NCI-H1092 treated with DMSO at 0.1 percent for 48 hours (cell line): ENCODE results near the gene MRPL38.

Experiments used
- DNase-seq: peaks from one replicate; lab custom pipeline; 2025; lab: John Stamatoyannopoulos, UW

MRPL38 gene

DNA sequence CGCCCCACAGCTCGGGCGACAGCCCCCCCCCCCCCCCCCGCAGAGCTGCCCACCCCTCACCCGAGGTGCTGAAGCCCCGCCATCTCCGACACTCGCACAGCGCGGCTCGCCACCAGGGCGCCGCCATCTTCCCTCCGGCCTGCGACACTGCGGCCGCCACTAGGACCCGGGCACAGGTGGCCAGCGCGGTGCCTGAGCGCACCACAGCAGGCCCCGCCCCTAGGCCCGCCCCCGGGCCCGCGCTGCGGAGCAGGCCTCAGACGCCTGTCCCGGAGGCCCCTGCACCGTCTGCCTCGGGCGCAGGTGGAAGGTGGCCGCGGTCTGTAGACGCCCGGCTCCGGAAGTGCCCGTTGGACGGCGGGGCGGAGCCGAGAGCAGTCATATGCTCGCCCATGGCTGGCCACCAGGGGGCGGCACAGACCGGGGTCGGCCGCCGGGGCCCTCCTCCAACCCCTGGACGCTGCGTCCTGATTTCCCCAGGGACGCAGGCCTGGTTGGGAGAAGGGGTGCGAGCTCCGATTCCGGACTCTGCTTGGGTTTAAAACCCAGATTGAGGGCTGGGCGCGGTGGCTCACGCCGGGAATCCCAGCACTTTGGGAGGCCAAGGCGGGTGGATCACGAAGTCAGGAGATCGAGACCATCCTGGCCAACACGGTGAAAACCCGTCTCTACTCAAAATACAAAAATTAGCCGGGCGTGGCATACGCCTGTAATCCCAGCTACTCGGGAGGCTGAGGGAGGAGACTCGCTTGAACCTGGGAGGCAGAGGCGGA, at the start of gene MRPL38:
TSS of gene MRPL38 (minus strand) at position 136 of the 773 bp plus-strand sequence. CDS start at position 127, 9 bp downstream.
- DNase-seq, result peak; percentile 92

DNA sequence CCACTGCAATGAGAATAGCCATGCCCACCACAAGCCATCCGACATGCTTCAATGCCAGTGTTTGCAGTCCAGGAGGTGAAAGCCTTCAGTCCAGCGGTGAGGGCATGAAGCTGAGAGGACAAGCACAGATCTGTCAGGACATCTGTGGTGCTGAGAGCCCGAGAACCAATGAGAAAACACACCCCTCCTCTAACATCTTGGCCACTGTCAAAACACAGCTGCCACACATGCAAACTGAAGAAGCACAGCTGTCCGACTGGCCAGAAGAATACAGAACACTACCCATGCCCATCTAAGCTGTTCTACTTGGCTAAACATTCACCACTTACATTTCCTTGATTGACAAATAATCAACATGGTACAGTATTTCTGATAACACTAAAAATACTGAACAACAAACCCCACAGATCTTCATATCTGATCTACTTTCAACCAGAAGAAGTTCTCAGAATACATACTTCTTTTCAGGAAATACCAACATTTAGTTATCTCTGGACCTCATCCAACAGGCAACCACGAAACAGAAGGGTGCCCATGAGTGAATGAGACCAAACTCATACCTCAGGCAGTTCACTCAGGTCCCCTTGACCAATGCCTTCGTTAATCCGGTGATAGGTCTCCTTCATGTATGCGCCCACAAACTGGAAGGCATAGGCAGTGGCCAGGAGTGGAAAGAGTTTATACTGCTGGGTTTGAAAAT, 46.3 kb upstream of the MRPL38 start:
- no peak for DNase-seq

DNA sequence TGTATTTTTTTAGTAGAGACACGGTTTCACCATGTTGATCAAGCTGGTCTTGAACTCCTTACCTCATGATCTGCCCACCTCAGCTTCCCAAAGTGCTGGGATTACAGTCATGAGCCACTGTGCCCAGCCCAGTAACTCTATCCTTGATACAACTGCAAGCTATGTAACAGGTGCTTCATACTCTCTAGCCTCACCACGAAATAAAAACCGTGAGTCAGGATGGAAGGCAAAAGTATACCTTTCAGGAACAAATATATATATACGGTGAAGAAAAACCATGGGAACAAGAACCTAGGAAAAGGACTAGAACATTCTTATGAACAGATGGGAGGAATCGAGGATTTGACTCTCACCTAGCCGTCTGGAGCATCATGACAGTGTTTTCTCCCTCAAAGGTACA, 45.7 kb upstream of the MRPL38 start:
- no peak for DNase-seq

DNA sequence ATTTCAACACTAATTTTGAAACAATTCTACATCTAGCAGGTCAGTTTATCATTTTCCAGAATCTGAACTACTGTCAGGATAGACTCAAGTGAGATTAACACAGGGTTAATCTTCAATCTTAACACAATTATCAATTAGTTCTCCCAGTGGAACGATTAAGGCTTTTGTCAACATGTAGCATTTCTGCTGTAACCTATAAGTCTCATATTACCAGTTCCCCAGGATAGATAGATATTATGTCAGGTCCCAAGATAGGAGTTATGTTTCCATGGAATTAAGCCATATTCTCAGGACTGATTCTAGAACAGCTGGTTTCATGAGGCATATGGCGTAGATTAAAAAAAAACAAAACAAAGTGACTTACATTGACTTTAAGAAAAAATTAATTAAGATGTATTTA, 40.5 kb upstream of the MRPL38 start:
- no peak for DNase-seq

GRCh38 chr17:75943491-75943890, 38.8 kb upstream of the MRPL38 start:
- no peak for DNase-seq

GRCh38 chr17:75942473-75942872, 37.8 kb upstream of the MRPL38 start:
- DNase-seq, result no peak

- DNase-seq, result no peak
Observed at GRCh38 chr17:75941442-75941819, 36.7 kb upstream of the MRPL38 start.

GRCh38 chr17:75940727-75941441, 36.2 kb upstream of the MRPL38 start, which contains the start of gene FBF1:
Gene FBF1, minus strand, starts transcription at chr17:75941042. Its CDS starts 2,893 bp downstream, at chr17:75938149.
- peak; percentile 93 for DNase-seq

DNA sequence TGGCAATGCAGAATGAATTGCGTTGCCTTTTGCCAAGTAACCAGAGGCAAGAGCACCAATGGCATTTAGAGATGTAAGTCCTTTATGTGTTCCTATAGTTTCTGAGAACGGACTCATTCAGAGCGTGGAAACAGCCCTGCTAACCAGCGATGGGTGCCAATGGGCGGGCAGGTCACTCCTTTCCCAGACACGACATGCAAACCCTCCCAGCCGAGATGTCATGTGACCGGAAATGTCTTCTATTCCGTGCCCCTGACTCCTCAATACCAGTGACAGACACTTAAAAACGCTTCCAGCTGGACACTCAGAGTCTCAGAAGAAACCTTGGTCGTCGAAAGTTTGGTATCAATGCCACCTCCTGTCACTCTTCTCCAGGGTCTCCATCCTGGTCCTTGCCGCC, 33.0 kb upstream of the MRPL38 start:
- DNase-seq, result no peak

- no peak for DNase-seq
Observed at GRCh38 chr17:75933808-75934207, 29.1 kb upstream of the MRPL38 start.

- no peak for DNase-seq
Observed at GRCh38 chr17:75932852-75933251, 28.2 kb upstream of the MRPL38 start.

DNA sequence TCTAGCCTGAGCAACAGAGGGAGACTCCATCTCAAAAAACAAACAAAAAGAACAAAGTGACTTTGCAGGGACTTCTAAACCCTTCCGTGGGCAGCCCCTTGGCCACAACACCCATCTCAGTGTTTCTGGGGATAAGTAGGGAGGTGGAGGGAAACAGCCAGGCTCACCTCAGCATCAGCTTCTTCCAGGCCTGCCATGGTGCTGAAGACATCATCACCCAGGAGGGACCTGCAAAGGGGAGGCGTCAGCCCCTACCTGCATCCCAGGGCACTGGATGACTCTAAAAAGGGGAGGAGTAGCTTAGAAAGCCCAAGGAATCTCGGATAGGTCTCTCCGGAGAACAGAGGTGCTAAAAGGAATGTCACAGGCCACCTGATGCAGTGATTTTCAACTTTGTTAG, 26.4 kb upstream of the MRPL38 start:
- no peak for DNase-seq

GRCh38 chr17:75927286-75927922, 22.7 kb upstream of the MRPL38 start:
- peak; percentile 16 for DNase-seq

- DNase-seq, result no peak
Observed at GRCh38 chr17:75926456-75926855, 21.8 kb upstream of the MRPL38 start.

- no peak for DNase-seq
Observed at GRCh38 chr17:75925912-75926311, 21.2 kb upstream of the MRPL38 start.

DNA sequence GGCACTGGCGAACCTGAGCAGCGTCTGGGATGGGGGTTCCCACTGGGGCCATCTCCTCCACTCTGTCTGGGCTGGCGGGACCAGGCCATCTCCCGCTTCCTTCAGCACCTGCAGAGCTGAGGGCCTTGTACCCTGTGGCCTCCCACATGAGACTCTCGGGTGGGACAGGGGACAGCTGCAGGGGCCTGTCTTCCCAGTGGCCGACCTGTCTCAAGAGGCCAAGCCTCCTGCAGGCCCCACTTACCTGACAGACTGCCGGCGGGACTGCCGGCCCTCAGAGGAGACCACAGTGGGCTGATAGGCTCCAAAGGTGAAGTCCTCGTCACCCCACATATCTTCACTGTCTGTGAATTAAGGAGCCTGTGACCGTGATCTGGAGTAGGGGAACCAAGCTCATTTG, 20.4 kb upstream of the MRPL38 start:
- DNase-seq, result no peak

DNA sequence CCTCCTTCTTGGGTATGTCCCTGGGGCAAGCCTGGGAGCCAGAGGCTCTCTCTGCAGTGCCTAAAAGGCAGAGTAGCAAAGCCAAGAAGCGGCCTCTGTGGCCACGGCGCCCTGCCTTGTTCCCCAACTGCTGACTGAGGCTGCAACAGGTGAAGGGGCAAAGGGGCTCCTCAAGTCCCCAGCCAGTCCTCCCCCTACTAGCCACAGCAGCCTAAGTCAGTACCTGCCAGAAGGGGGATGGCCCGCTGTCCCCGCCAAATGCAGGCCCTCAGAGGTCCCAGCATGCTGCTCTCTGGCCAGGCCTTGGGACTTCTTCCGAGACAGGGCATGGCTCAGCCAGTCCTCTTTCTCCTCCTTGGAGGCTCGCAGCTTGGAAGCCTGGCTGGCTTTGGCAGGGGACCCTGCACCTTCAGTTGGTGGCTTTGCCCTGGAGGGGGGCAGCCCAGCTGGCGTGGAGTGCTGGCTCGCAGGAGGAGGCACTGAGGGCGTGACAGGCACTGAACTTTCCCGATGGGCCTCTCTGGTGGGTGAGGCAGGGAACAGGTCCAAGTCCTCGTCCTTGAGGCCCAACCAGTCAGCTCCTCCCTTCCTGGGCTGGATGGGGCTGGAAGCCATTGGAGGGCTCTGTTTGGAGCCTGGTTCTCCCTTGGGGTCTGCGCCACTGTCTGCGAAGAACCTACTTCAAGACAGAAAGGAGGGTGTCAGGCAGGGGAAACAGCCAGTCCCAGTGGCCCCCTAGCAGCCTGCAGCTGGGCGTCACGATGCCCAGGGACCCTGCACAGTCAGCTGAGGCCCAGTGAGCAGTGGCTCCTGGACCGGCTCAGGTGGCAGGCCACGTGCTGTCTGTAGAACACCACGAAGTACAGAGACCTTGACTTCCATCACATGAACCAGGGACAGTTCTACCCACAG, 18.5 kb upstream of the MRPL38 start:
- no peak for DNase-seq

GRCh38 chr17:75922173-75922961, 17.7 kb upstream of the MRPL38 start:
- no peak for DNase-seq

DNA sequence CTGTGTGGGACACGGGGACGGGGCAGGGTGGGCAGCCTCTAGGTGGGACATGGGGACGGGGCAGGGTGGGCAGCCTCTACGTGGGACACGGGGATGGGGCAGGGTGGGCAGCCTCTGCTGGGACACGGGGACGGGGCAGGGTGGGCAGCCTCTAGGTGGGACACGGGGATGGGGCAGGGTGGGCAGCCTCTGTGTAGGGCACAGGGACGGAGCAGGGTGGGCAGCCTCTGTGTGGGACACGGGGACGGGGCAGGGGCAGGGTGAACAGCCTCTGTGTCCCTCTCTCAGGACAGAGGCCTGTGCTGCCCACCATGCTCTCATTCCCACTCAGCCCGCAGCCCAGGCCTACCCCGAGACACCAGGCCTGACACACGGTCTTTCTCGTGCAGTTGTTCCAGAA, 16.9 kb upstream of the MRPL38 start:
- DNase-seq, result no peak

DNA sequence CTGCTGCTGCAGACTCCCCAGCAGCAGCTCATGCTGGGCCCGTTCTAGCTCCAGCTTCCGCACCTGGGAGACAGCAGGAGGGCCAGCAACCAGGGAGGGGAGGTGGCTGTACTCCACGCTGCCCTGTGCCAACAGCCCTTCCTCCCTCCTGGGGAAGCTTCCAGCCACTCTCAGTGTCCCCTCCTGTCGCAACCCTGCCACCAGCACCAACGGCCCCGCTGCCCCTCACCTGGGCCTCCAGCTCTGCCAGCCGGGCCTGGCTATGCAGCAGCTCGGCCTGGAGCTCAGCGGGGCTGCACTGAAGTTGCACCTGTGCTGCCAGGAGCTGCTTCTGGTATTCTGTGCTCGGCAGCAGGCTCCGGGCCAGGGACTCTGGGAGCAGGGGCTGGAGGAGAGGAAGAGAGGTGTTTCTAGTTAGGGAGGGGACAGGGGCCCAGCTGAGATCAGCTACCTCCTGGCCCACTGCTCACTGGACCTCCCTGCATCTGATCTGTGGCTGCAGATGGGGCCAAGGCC, 15.4 kb upstream of the MRPL38 start:
- peak; percentile 7 for DNase-seq
